ENCODE results near the gene LLGL2.
"Not testable (repeated sequence)": the region's sequence is repeated elsewhere in the genome, so short reads cannot be mapped to it uniquely, and the experiment has no call there.

The LLGL2 gene

DNA sequence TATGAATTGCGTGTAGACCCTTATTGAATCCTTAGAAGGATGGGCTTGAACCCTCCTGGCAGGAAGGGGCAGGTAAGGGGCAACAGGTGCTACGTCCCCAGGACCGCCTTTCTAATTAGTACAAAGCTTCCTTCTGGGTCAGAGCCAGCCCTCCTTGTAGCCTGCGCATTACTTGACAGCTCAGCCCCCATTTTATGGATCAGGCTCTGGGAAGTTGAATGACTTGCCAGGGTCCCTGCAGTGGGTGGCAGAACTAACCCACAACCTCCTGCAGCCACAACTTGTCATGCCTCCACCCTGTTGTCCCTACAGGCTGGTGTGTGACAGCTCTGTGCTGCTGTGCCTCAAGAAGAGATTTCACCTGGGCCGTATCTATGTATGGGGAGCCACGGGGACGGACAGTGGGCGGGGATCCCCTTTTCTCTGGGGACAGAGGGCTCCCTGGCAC lies 64.8 kb downstream of the LLGL2 start:
- Histone ChIP-seq H3K4me3 (ENCODE audit: low read depth in 1 of 2, low read length in 1 of 2) (no peak overlapping the region), H3K9me3 (no peaks in the 10 kb centered on the region), H3K4me1 (ENCODE audit: control insufficient read depth in 1 of 2, insufficient read depth in 1 of 2, low read depth in 1 of 2, low read length in 1 of 2) (peaks cover 17 to 23% of the 10 kb centered on the region in 2 experiments), H3K36me3 (peaks cover 11% of the 10 kb centered on the region), H3K27ac (peak overlapping the region; percentile 52), H3K27me3 (no peaks in the 10 kb centered on the region)
- TF ChIP-seq CTCF (IDR thresholded peaks at IDR 0.05), result no peak

DNA sequence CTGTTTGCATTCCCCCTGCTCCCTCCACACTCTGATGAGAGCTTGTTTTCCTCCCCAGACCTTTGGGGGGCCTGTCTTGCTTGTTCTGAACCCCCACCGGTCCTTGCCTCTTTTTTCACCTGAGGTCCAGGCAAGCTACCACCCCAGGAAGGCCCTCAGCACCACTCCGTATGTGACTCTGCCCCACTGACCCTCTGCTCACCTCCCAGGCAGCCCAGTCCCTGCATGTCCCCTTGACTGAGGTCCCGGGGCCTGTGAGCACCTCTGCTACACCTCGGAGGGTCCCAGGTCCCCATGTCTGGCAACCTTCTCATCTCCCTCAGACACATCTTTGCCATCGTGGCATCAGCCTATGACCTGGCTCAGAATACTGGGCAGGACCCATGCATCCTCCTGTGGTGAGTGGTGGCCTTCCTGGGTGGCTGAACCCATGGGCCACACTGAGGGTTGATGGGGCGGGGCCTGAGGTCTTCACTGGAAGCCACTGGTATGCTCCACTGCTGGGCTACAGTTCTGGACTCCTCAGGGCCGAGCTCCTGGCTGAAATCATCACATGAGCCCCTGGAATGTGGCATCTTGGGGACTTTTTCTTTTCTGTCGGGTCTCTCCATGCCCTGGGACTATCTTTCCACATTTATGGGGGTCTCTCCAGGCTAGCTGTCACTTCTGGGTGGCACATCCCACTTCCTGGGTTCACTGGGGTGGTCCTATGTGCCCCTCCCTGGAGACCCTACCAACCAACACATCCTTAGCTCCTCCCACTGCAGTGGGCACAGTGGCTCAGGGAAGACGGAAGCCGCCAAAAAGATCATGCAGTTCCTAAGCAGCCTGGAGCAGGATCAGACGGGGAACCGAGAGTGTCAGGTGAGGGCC lies 65.6 kb downstream of the LLGL2 start:
- Histone ChIP-seq H3K9me3 (no peaks in the 10 kb centered on the region), H3K27me3 (no peaks in the 10 kb centered on the region), H3K4me1 (ENCODE audit: control insufficient read depth in 1 of 2, insufficient read depth in 1 of 2, low read depth in 1 of 2, low read length in 1 of 2) (peaks cover 17 to 23% of the 10 kb centered on the region in 2 experiments), H3K36me3 (peaks cover 18% of the 10 kb centered on the region), H3K27ac (peak overlapping the region; percentile 52), H3K4me3 (ENCODE audit: low read depth in 1 of 2, low read length in 1 of 2) (no peak overlapping the region)
- TF ChIP-seq CTCF (IDR thresholded peaks at IDR 0.05), result no peak

GRCh38 chr17:75591722-75592302 lies 66.3 kb downstream of the LLGL2 start:
- no peak overlapping the region for H3K27ac ChIP-seq
- peaks cover 24% of the 10 kb centered on the region for H3K36me3 ChIP-seq
- no peak overlapping the region for H3K4me3 ChIP-seq (ENCODE audit: low read depth in 1 of 2, low read length in 1 of 2)
- TF ChIP-seq CTCF (IDR thresholded peaks at IDR 0.05), result no peak
- H3K9me3 ChIP-seq, result no peaks in the 10 kb centered on the region
- H3K27me3 ChIP-seq, result no peaks in the 10 kb centered on the region
- peaks cover 17 to 23% of the 10 kb centered on the region in 2 experiments for H3K4me1 ChIP-seq (ENCODE audit: control insufficient read depth in 1 of 2, insufficient read depth in 1 of 2, low read depth in 1 of 2, low read length in 1 of 2)

GRCh38 chr17:75592348-75593020 lies 67.0 kb downstream of the LLGL2 start:
- peaks cover 10 to 17% of the 10 kb centered on the region in 2 experiments for H3K4me1 ChIP-seq (ENCODE audit: control insufficient read depth in 1 of 2, insufficient read depth in 1 of 2, low read depth in 1 of 2, low read length in 1 of 2)
- no peak overlapping the region for H3K27ac ChIP-seq
- no peak overlapping the region for H3K4me3 ChIP-seq (ENCODE audit: low read depth in 1 of 2, low read length in 1 of 2)

DNA sequence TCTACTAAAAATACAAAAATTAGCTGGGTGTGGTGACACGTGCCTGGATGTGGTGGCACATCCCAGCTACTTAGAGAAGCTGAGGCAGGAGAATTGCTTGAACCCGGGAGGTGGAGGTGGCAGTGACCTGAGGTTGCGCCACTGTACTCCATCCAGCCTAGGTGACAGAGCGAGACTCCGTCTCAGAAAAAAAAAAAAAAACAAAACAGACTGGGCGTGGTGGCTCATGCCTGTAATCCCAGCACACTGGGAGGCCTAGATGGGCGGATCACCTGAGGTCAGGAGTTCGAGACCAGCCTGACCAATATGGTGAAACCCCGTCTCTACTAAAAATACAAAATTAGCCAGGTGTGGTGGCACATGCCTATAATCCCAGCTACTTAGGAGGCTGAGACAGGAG lies 67.9 kb downstream of the LLGL2 start:
- H3K4me3 ChIP-seq (ENCODE audit: low read depth in 1 of 2, low read length in 1 of 2), result not testable (repeated sequence)

More at GRCh38 chr17:75592348-75593020, 67.0 kb downstream of the LLGL2 start:
- Histone ChIP-seq H3K9me3 (no peaks in the 10 kb centered on the region), H3K36me3 (peaks cover 26% of the 10 kb centered on the region), H3K27me3 (no peaks in the 10 kb centered on the region)
- TF ChIP-seq CTCF (IDR thresholded peaks at IDR 0.05), result no peak

More for the DNA sequence above, 67.9 kb downstream of the LLGL2 start:
- H3K27ac ChIP-seq, H3K9me3 ChIP-seq, H3K27me3 ChIP-seq: not testable (repeated sequence)
- Histone ChIP-seq H3K36me3 (peaks cover 26% of the 10 kb centered on the region), H3K4me1 (ENCODE audit: control insufficient read depth in 1 of 2, insufficient read depth in 1 of 2, low read depth in 1 of 2, low read length in 1 of 2) (peaks cover 8 to 13% of the 10 kb centered on the region in 2 experiments)
